H1 (cell line): Measurements from ENCODE around the gene NELL1.

Source experiments
- CBX5 ChIP-seq: fragments of 300-800, 300-1000 bp; sonication (generic); IDR thresholded peaks from 2 replicates; pipeline ENCODE4 v1.7.1; 2016; ENCODE audit warnings: antibody characterized with exemption, low read length, low read depth
- CEBPB ChIP-seq: IDR thresholded peaks from 2 replicates; pipeline ENCODE4 v1.6.1; 2012; ENCODE audit warnings: low read depth, low read length
- CREB1 ChIP-seq: IDR thresholded peaks from 2 replicates; pipeline ENCODE4 v1.6.1; 2012; ENCODE audit warnings: inconsistent platforms
- EZH2 ChIP-seq: fragments of 200-600 bp; sonication (generic); IDR thresholded peaks from 2 replicates; pipeline ENCODE4 v1.7.1; 2012; ENCODE audit warnings: low read depth, mild to moderate bottlenecking, moderate library complexity, low read length, inconsistent platforms; ENCODE audit not compliant: severe bottlenecking
- JUND ChIP-seq: IDR thresholded peaks from 2 replicates; pipeline ENCODE4 v1.6.1; 2011; ENCODE audit warnings: mild to moderate bottlenecking, improper control_type of control experiment, low read length
- MAFK ChIP-seq: IDR thresholded peaks from 2 replicates; pipeline ENCODE4 v1.6.1; 2012; ENCODE audit warnings: low read depth, mild to moderate bottlenecking, improper control_type of control experiment, low read length
- POLR2A ChIP-seq, 2 experiments: IDR thresholded peaks; 1 replicate in 1 of 2; 2 replicates in 1 of 2; pipeline ENCODE4 v1.6.1; 2011; ENCODE audit warnings: low read depth in 2 of 2, low read length in 2 of 2, mild to moderate bottlenecking in 2 of 2; ENCODE audit errors: control extremely low read depth in 1 of 2
- RFX5 ChIP-seq: IDR thresholded peaks from 2 replicates; pipeline ENCODE4 v1.6.1; 2011; ENCODE audit warnings: low read depth, low read length, improper control_type of control experiment, borderline replicate concordance
- RNF2 ChIP-seq: fragments of 200-900, 300-1000 bp; sonication (generic); IDR thresholded peaks from 2 replicates; pipeline ENCODE4 v1.7.1; 2016; ENCODE audit warnings: borderline replicate concordance, low read depth, mild to moderate bottlenecking, antibody characterized with exemption, low read length; ENCODE audit not compliant: poor library complexity, severe bottlenecking; ENCODE audit errors: missing control alignments
- SIX5 ChIP-seq: IDR thresholded peaks from 2 replicates; pipeline ENCODE4 v1.6.1; 2011; ENCODE audit warnings: mild to moderate bottlenecking, low read depth, low read length
- SP1 ChIP-seq: IDR thresholded peaks from 2 replicates; pipeline ENCODE4 v1.6.1; 2011; ENCODE audit warnings: low read depth, low read length
- SP4 ChIP-seq: IDR thresholded peaks from 2 replicates; pipeline ENCODE4 v1.6.1; 2012; ENCODE audit warnings: low read length, inconsistent platforms
- YY1 ChIP-seq: IDR thresholded peaks from 2 replicates; pipeline ENCODE4 v1.6.1; 2011; ENCODE audit warnings: low read depth, mild to moderate bottlenecking, low read length
- TF ChIP-seq, protein P1 (sequence below), 3 experiments: IDR thresholded peaks; 1 replicate in 2 of 3; 2 replicates in 1 of 3; pipeline versions ENCODE4 v1.5.1 to v1.6.1; 2011; ENCODE audit warnings: low read length in 3 of 3, mild to moderate bottlenecking in 3 of 3, inconsistent platforms in 2 of 3, low read depth in 1 of 3, moderate library complexity in 1 of 3; ENCODE audit not compliant: insufficient read depth in 1 of 3; ENCODE audit errors: control extremely low read depth in 1 of 3

DNA sequence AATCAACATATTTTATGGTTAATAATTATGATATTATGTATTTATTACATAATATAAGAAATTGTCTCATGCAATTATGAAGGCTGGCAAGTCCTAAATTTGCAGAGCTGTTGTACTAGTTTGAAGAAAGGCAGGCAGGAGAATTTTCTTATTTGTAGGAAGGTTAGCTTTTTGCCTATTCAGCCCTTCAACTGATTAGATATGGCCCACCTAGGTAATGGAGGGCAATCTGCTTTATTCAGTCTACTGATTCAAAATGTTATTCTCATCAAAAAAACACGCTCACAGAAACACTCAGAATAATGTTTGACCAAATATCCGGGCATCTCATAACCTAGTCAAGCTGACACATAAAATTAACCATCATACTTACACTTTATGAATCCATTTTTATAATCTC, 589.0 kb downstream of the NELL1 start:
- TF ChIP-seq RFX5 = no peak
- TF ChIP-seq RNF2 = no peak
- TF ChIP-seq, protein P1, sequence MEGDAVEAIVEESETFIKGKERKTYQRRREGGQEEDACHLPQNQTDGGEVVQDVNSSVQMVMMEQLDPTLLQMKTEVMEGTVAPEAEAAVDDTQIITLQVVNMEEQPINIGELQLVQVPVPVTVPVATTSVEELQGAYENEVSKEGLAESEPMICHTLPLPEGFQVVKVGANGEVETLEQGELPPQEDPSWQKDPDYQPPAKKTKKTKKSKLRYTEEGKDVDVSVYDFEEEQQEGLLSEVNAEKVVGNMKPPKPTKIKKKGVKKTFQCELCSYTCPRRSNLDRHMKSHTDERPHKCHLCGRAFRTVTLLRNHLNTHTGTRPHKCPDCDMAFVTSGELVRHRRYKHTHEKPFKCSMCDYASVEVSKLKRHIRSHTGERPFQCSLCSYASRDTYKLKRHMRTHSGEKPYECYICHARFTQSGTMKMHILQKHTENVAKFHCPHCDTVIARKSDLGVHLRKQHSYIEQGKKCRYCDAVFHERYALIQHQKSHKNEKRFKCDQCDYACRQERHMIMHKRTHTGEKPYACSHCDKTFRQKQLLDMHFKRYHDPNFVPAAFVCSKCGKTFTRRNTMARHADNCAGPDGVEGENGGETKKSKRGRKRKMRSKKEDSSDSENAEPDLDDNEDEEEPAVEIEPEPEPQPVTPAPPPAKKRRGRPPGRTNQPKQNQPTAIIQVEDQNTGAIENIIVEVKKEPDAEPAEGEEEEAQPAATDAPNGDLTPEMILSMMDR (IDR thresholded peaks at IDR 0.05; ENCODE audit: control extremely low read depth in 1 of 3, insufficient read depth in 1 of 3, low read depth in 1 of 3, low read length in 3 of 3) = no peak
- TF ChIP-seq SP4 = no peak
- TF ChIP-seq CBX5 = no peak
- TF ChIP-seq POLR2A (IDR thresholded peaks at IDR 0.05; ENCODE audit: control extremely low read depth in 1 of 2, low read depth in 2 of 2, low read length in 2 of 2) = no peak
- TF ChIP-seq CREB1 = no peak
- TF ChIP-seq CEBPB = no peak
- TF ChIP-seq YY1 = no peak
- no peak for TF ChIP-seq SIX5
- TF ChIP-seq JUND = no peak
- TF ChIP-seq EZH2 = no peak
- no peak for TF ChIP-seq MAFK
- no peak for TF ChIP-seq SP1
